ENCODE data around the gene CFAP20. TPM values are rescaled to one million over a fixed set of nuclear protein-coding genes. Genes with fewer than 3 reads are reported as not detected.

Gene CFAP20
- total RNA-seq, 2 experiments from 2014 or later, result 250 to 261 TPM

DNA sequence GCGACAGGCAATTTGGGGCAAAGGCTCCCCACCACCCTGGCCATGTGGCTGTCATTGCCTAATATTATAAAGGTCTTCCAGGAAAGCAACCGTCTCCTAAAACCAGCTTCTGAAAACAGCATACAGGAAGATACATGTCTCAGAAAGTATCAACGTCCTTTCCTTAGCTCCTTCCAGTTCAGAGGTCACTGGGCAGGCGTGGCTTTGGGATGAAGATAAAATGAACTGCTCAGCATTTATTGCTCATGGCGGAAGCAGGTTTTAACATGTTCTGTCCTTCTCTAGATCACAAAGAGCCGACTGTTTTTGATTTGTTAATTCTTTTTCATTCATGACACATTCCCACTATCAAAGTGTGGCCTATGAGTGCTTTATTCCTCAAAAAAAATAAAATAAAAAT is 8.0 kb downstream of the CFAP20 start:
- H3K36me3 ChIP-seq (ENCODE audit: insufficient read depth, low read length), result peaks cover 14% of the 10 kb centered on the region
- ChIA-PET POLR2A (no interaction called here), CTCF (interaction anchor here (2.4 kb wide), 1 partner anchor 24 kb away, joined by 11 read pairs; no protein-coding TSS in a partner anchor)
- H3K27ac Mint-ChIP-seq, result no peak overlapping the region
- H3K36me3 Mint-ChIP-seq (ENCODE audit: low read depth), result peaks cover 28% of the 10 kb centered on the region
- no peak for DNase-seq
- no peaks in the 10 kb centered on the region for H3K27me3 Mint-ChIP-seq
- no peaks in the 10 kb centered on the region for H3K9me3 ChIP-seq (ENCODE audit: control insufficient read depth in 1 of 2, insufficient read depth in 1 of 2, low read length in 2 of 2)
- H3K4me3 ChIP-seq (ENCODE audit: low read length), result no peak overlapping the region
- H3K4me1 ChIP-seq (ENCODE audit: insufficient read depth, low read length), result peaks cover 29% of the 10 kb centered on the region
- TF ChIP-seq, protein P1, sequence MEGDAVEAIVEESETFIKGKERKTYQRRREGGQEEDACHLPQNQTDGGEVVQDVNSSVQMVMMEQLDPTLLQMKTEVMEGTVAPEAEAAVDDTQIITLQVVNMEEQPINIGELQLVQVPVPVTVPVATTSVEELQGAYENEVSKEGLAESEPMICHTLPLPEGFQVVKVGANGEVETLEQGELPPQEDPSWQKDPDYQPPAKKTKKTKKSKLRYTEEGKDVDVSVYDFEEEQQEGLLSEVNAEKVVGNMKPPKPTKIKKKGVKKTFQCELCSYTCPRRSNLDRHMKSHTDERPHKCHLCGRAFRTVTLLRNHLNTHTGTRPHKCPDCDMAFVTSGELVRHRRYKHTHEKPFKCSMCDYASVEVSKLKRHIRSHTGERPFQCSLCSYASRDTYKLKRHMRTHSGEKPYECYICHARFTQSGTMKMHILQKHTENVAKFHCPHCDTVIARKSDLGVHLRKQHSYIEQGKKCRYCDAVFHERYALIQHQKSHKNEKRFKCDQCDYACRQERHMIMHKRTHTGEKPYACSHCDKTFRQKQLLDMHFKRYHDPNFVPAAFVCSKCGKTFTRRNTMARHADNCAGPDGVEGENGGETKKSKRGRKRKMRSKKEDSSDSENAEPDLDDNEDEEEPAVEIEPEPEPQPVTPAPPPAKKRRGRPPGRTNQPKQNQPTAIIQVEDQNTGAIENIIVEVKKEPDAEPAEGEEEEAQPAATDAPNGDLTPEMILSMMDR (IDR thresholded peaks at IDR 0.05), result no peak
- intact Hi-C loops (cut with DNase I, micrococcal nuclease), result loop anchor here (5.0 to 10.0 kb wide), 3 partner anchors 94 to 634 kb away; partner anchors contain the start of genes KATNB1 (in 1 of the 2) and MMP15 (in 1 of the 2)
- peaks cover 63% of the 10 kb centered on the region for H3K4me1 Mint-ChIP-seq (ENCODE audit: low read depth)
- H3K27me3 ChIP-seq (ENCODE audit: control insufficient read depth in 1 of 2, insufficient read depth in 2 of 2, low read length in 2 of 2), result no peaks in the 10 kb centered on the region
- H3K4me3 Mint-ChIP-seq, result no peak overlapping the region
- H3K27ac ChIP-seq (ENCODE audit: low read depth in 1 of 2, low read length in 2 of 2), result no peak overlapping the region
- no peak for ATAC-seq (ENCODE audit: poor library complexity)
- H3K9me3 Mint-ChIP-seq, result no peaks in the 10 kb centered on the region

DNA sequence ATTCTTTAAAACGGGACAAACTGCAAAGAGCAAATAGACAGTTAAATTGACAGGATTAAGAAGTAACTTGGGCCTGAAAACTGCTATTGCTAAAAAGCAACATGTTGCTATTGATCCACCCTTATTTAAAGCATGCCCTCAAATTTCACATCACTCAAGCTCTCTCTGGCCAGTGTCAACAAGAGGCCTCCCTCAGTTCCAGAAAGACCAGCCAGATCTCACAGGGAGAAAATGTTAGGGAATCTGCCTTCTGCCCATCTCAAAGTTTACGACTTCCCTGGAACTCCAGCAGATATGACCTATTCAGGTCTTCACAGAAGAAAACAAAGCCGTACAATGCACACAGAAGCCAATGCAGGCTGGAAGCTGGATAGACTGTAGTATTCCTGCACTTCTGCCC is 8.9 kb downstream of the CFAP20 start:
- CTCF ChIA-PET, result interaction anchor here (2.4 kb wide), 1 partner anchor 23 kb away, joined by 11 read pairs; no protein-coding TSS in a partner anchor
- Mint-ChIP-seq H3K27ac (no peak overlapping the region), H3K9me3 (no peaks in the 10 kb centered on the region)

DNA sequence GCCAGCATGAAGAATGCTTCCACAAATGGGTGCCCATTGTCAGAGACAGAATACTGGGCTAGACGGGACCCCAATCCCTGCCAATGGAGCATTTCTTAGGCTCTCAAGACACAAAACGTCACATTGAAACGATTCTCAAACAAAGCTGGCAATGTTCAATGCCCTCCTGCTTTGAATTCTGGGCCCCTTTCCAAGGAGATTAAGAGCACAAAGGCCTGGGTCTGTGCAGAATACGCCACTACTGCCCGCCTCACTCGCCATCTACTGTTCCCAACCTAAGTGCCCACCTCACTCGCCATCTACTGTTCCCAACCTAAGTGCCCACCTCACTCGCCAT is 9.7 kb downstream of the CFAP20 start:
- CTCF ChIA-PET, result no interaction called here

More for the DNA sequence above, 8.9 kb downstream of the CFAP20 start:
- peaks cover 23% of the 10 kb centered on the region for H3K36me3 ChIP-seq (ENCODE audit: insufficient read depth, low read length)
- ATAC-seq (ENCODE audit: poor library complexity) (no peak), DNase-seq (no peak)
- intact Hi-C loops (cut with DNase I, micrococcal nuclease), result loop anchor here (5.0 to 10.0 kb wide), 3 partner anchors 93 to 635 kb away; partner anchors contain the start of genes KATNB1 (in 1 of the 2) and MMP15 (in 1 of the 2)
- Mint-ChIP-seq H3K27me3 (no peaks in the 10 kb centered on the region), H3K4me3 (no peak overlapping the region), H3K4me1 (ENCODE audit: low read depth) (peaks cover 55% of the 10 kb centered on the region), H3K36me3 (ENCODE audit: low read depth) (peaks cover 33% of the 10 kb centered on the region)
- no peak overlapping the region for H3K27ac ChIP-seq (ENCODE audit: low read depth in 1 of 2, low read length in 2 of 2)
- no peaks in the 10 kb centered on the region for H3K9me3 ChIP-seq (ENCODE audit: control insufficient read depth in 1 of 2, insufficient read depth in 1 of 2, low read length in 2 of 2)
- H3K4me3 ChIP-seq (ENCODE audit: low read length), result no peak overlapping the region
- H3K4me1 ChIP-seq (ENCODE audit: insufficient read depth, low read length), result peaks cover 21% of the 10 kb centered on the region
- TF ChIP-seq, protein P1 (IDR thresholded peaks at IDR 0.05), result no peak
- H3K27me3 ChIP-seq (ENCODE audit: control insufficient read depth in 1 of 2, insufficient read depth in 2 of 2, low read length in 2 of 2), result no peaks in the 10 kb centered on the region
- POLR2A ChIA-PET, result no interaction called here

More for the DNA sequence above, 9.7 kb downstream of the CFAP20 start:
- no peak overlapping the region for H3K27ac Mint-ChIP-seq
- POLR2A ChIA-PET, result no interaction called here
- Histone ChIP-seq H3K27ac (ENCODE audit: low read depth in 1 of 2, low read length in 2 of 2) (no peak overlapping the region), H3K4me1 (ENCODE audit: insufficient read depth, low read length) (peaks cover 19% of the 10 kb centered on the region), H3K27me3 (ENCODE audit: control insufficient read depth in 1 of 2, insufficient read depth in 2 of 2, low read length in 2 of 2) (no peaks in the 10 kb centered on the region), H3K9me3 (ENCODE audit: control insufficient read depth in 1 of 2, insufficient read depth in 1 of 2, low read length in 2 of 2) (no peaks in the 10 kb centered on the region), H3K36me3 (ENCODE audit: insufficient read depth, low read length) (peaks cover 31% of the 10 kb centered on the region), H3K4me3 (ENCODE audit: low read length) (no peak overlapping the region)
- no peaks in the 10 kb centered on the region for H3K9me3 Mint-ChIP-seq
- no peak for DNase-seq
- intact Hi-C loops (cut with DNase I, micrococcal nuclease), result no loop called here
- peaks cover 41% of the 10 kb centered on the region for H3K36me3 Mint-ChIP-seq (ENCODE audit: low read depth)
- no peak overlapping the region for H3K4me3 Mint-ChIP-seq
- ATAC-seq (ENCODE audit: poor library complexity), result no peak
- no peaks in the 10 kb centered on the region for H3K27me3 Mint-ChIP-seq
- peaks cover 50% of the 10 kb centered on the region for H3K4me1 Mint-ChIP-seq (ENCODE audit: low read depth)
- TF ChIP-seq, protein P1 (IDR thresholded peaks at IDR 0.05), result no peak

Measured in CD4-positive, alpha-beta T cell (primary cell).